Activated gamma-delta T cell treated with anti-CD3 and anti-CD28 coated beads, Interleukin-2, amount 50 U/mL, for 16 hours (primary cell): ENCODE measurements around the gene CALM1.

Source experiments
- DNase-seq: peaks from one replicate; pipeline ENCODE4 v3.0.0-alpha.2; 2020; ENCODE audit warnings: low read depth

The CALM1 gene

GRCh38 chr14:90443161-90444076, 46.6 kb downstream of the CALM1 start:
- DNase-seq = no peak

DNA sequence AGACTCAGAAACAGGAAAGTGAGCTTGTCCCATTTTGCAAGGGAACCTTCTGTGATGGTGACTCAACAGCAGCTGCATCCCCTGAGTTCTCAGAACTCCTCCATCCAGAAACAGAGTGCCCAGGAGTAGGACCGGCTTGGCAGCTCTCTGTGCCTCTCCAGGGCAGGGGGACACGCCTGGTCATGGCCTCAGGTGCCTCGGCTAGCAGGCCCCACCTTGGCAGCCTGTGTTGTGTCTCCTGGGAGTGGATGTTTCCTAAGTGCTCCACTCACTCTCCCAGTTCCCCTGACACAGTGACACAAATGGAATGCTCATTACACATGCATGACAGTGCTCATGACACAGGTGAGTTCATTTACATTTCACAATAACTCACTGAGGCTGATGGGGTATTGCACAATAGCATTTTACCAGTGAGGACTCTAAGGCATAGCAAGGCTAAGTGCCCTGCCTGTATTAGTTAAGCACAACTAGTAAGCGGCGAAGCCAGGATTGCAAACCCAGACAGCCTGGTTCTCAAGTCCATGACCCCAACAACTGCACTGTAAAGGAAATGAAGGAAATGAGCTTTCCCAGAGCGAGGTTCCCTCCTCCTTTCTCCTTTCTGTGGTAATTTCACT, 47.4 kb downstream of the CALM1 start:
- no peak for DNase-seq

DNA sequence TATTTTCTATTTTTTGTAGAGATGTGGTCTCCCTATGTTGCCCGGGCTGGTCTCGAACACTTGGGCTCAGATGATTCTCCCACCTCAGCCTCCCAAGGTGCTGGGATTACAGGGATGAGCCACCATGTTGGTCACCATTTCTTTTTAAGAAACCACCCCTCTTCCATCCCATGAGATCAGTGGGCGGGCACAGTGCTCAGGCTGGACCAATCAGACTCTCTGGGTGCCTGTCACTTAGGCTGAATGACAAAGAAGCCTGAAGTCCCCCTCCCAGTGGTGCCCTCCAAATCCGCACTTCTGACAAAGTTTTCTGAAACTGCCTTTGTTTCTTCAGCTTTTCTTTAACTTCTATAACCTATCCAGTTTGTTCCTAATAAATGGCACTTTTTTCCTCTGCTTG, 48.2 kb downstream of the CALM1 start:
- DNase-seq = no peak

GRCh38 chr14:90446405-90446804, 49.6 kb downstream of the CALM1 start:
- no peak for DNase-seq

DNA sequence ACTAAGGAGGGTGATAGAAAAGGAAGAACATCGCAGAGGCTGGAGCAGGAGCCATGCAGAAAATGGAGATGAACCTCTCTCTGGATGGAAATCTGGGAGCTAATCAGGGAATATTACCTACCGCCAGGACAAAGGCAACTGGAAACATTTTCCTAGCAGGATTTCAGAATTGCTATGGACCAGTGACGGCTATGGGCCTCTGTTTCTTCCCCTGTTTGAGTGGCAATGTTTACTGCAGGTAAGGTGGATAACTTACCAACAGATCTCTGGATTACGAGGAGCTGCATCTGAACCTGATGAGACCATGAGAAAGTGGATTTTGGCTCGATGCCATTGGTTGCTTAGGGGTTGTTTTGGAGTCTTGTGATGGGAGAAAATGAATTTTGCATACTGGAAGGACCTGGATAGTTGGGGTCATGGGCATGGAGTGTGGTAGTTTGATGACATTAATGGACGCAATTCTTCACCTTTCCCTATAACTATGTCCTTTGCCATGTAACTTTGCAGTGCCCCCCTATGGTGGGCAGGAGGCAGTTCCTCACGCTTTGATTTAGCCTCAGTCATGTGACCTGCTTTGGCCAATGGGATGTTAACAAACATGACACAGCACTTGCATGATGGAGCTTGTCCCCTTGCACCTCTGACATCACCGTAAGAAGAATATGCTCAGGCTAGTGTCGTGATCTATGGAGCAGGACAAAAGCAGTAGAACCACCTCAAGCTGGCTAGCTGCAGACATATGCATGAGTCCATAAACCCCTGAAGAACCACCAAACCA, 51.1 kb downstream of the CALM1 start:
- no peak for DNase-seq

DNA sequence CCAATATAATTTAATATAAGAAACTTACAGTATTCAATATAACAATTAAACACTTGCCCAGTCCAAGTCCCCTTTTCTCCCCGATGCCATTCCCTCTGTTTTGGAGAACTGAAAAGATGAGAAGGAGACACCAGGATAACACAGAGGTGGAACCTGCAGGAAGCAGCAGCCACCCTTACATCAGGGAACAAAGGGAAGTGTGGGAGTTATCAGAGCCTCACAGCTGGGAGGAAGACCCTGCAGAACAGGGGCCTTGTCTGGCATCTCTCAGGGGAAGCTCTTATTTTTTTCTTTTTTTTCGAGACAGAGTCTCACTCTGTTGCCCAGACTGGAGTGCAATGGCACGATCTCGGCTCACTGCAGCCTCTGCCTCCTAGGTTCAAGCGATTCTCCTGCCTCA, 52.6 kb downstream of the CALM1 start:
- no peak for DNase-seq

DNA sequence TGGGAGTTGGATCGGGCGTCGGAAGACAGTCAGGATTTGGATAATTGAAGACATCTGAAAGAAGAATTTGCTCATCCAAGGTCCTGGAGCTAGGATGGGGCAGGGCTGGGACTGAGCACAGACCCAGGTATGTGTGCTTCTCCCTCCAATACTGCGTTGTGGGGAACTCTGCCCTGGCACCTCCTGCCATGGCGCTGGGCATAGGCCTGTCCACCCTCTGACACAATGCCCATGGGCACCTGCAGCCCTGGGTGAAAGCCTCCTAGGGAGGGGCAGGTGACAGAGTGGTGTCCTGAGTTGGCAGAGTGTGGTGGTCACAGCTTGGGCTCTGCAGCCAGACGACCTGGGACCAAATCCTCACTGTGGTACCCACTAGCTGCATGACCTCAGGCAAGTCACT, 53.3 kb downstream of the CALM1 start:
- no peak for DNase-seq

DNA sequence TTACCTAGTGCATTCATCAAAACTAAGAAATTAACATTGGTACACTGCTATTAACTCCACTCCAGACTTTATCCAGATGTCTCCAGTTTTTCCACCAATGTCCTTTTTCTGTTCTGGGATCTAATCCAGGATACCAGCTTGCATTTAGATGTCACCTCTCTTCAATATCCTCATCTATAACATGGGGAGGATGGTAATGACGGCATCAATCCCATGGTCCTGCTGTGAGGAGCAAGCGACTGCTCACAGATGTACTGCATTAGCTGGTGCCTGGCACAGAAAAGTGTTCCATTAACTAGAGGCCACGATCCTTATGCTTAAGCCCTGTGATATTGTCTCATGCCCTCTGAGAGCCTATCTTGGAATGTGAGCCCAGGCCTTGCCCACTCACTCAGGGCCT, 53.8 kb downstream of the CALM1 start:
- DNase-seq = no peak

- no peak for DNase-seq
These were observed 54.6 kb downstream of the CALM1 start for GRCh38 chr14:90451443-90451842.

- no peak for DNase-seq
These were observed 55.1 kb downstream of the CALM1 start for GRCh38 chr14:90451961-90452360.

- no peak for DNase-seq
These were observed 55.5 kb downstream of the CALM1 start for GRCh38 chr14:90452366-90452765.

DNA sequence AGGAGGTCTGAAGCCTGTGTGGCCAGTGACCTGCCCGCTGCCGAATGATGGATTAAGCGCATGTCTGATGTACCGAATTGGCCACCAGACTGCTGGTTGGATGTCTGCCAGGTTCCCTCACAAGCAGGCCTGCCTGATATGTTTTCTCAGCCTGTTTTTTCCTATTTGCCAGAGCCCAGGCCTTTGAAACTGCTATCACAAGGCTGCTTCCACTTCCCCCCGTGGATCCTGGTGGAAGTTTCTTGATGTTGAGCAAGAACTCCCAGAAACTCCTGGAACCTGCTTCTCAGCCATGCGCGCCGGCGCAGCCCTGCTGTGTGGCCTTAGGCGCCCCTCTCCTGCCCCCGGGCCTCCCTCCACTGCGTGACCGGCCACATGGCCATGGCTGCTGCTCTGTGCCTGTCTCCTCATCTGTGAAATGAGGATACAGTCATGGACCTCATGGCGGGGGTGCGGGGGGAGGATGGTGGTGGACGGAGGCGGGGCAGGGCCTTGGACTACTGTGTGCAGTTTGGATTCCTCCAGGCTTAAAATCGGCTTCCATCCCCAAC, 56.6 kb downstream of the CALM1 start:
- DNase-seq = no peak

GRCh38 chr14:90454041-90455000, 57.5 kb downstream of the CALM1 start:
- no peak for DNase-seq

GRCh38 chr14:90455100-90455571, 58.3 kb downstream of the CALM1 start:
- DNase-seq = no peak

DNA sequence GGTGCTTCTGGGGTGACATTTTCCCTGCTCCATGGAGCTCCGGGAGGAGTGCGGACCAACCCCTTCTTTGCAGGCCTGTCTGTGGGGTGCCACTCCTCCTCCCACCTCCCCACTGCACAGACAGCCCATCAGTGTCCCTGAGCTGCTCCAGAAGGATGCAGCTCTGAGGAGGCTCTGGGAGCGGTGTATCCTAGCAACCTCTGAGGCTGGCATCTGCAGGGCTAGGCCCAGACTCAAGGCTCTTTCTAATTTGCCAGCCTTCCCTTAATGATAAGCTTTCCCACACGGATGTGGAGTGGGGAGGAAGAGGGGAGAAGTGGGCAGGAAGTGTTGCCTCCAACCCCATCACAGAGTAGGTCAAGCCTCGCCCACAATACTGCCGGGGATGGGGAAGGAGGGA, 59.7 kb downstream of the CALM1 start:
- no peak for DNase-seq

- no peak for DNase-seq
These were observed 60.4 kb downstream of the CALM1 start for GRCh38 chr14:90457186-90457585.
